ENCODE measurements around the gene PGBD5. TPM values are rescaled to one million over a fixed set of nuclear protein-coding genes. Genes with fewer than 3 reads are reported as not detected.
A peak's percentile ranks its signal among the peaks of the same experiment; 100 is the strongest.

PGBD5 gene
- total and polyA plus RNA-seq, 8 donors, result 2.8 to 17.2 (median 10.4) TPM

GRCh38 chr1:230292689-230293389 lies 133.3 kb downstream of the PGBD5 start:
- DNase-seq, result no peak
- no peaks in the 10 kb centered on the region for H3K9me3 ChIP-seq
- no peak overlapping the region for H3K4me3 ChIP-seq
- H3K36me3 ChIP-seq, result no peaks in the 10 kb centered on the region
- ATAC-seq, result peak in 3 of 4 donors; percentile 17 to 67 (median 62)
- H3K27ac ChIP-seq, result no peak overlapping the region
- intact Hi-C loops (cut with DNase I), result no loop called here
- FAIRE-seq, result no peak
- H3K4me1 ChIP-seq, result no peaks in the 10 kb centered on the region
- TF ChIP-seq, protein P1, sequence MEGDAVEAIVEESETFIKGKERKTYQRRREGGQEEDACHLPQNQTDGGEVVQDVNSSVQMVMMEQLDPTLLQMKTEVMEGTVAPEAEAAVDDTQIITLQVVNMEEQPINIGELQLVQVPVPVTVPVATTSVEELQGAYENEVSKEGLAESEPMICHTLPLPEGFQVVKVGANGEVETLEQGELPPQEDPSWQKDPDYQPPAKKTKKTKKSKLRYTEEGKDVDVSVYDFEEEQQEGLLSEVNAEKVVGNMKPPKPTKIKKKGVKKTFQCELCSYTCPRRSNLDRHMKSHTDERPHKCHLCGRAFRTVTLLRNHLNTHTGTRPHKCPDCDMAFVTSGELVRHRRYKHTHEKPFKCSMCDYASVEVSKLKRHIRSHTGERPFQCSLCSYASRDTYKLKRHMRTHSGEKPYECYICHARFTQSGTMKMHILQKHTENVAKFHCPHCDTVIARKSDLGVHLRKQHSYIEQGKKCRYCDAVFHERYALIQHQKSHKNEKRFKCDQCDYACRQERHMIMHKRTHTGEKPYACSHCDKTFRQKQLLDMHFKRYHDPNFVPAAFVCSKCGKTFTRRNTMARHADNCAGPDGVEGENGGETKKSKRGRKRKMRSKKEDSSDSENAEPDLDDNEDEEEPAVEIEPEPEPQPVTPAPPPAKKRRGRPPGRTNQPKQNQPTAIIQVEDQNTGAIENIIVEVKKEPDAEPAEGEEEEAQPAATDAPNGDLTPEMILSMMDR (IDR thresholded peaks at IDR 0.05), result no peak
- H3K27me3 ChIP-seq, result no peaks in the 10 kb centered on the region
- 80% methylated on average over 12 of the region's 12 CpGs for WGBS, 2 donors

DNA sequence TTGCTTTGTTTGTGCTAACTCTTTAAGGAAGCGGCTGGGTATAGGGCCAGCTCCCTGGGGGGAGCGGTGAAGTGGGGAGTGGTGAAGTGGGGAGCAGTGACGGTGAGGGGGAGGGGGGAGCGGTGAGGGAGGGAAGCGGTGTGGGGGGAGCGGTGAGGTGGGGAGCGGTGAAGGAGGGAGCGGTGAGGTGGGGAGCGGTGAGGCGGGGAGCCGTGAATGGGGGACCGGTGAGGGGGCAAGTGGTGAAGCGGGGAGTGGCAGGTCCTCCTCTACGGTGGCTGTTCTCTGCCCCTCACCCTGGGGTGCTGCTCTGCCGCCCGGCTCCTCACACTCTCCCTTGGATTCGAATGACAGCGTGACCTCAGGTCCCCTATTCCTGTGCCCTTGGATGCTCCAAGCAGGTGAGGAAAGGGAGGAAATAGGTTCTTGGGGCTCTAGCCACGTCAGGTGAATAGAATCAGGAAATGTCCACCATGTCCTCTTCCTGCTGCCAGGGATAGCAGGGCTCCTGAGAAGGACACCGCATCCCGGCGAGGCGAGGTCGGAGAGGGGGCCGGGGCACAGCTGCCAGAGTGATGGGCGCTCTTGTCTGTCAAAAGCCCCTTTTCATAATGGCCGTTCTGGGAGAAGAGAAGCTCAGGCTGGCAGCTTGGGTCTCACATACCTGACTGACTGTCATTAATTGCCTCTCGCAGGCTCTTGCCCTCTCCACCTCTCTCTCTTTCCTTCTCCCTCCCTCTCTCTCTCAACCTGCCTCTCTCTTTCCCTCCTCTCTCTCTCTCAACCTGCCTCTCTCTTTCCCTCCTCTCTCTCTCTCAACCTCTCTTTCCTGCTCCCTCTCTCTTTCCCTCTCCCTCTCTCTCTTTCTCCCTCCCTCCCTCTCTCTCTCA lies 134.2 kb downstream of the PGBD5 start:
- H3K4me1 ChIP-seq, result no peaks in the 10 kb centered on the region
- no peak for DNase-seq
- WGBS, 2 donors, result 79 to 83% methylated on average over 14 to 28 of the region's 28 CpGs

GRCh38 chr1:230289350-230289644 lies 136.8 kb downstream of the PGBD5 start:
- no peaks in the 10 kb centered on the region for H3K9me3 ChIP-seq
- H3K4me1 ChIP-seq, result no peaks in the 10 kb centered on the region
- no peak overlapping the region for H3K4me3 ChIP-seq
- H3K36me3 ChIP-seq, result no peaks in the 10 kb centered on the region
- no peak overlapping the region for H3K27ac ChIP-seq
- WGBS, 2 donors, result 85 to 86% methylated on average over 5 of the region's 5 CpGs
- intact Hi-C loops (cut with DNase I), result no loop called here
- H3K27me3 ChIP-seq, result no peaks in the 10 kb centered on the region
- FAIRE-seq, result no peak
- peak in 1 of 6 donors; percentile 30 for DNase-seq
- TF ChIP-seq, protein P1 (IDR thresholded peaks at IDR 0.05), result no peak
- peak in 1 of 4 donors; percentile 19 for ATAC-seq

More for the DNA sequence above, 134.2 kb downstream of the PGBD5 start:
- Histone ChIP-seq H3K27me3 (no peaks in the 10 kb centered on the region), H3K4me3 (no peak overlapping the region), H3K9me3 (no peaks in the 10 kb centered on the region), H3K36me3 (no peaks in the 10 kb centered on the region), H3K27ac (no peak overlapping the region)
- TF ChIP-seq, protein P1 (IDR thresholded peaks at IDR 0.05), result no peak
- intact Hi-C loops (cut with DNase I), result no loop called here
- FAIRE-seq, result no peak
- no peak for ATAC-seq

- H3K36me3 ChIP-seq, result no peaks in the 10 kb centered on the region
- TF ChIP-seq, protein P1 (IDR thresholded peaks at IDR 0.05), result no peak
- H3K27me3 ChIP-seq, result no peaks in the 10 kb centered on the region
- H3K9me3 ChIP-seq, result no peaks in the 10 kb centered on the region
- ATAC-seq (peak; percentile 28 to 70 (median 38)), FAIRE-seq (no peak), DNase-seq (peak in 2 of 6 donors; percentile 55 to 66)
- no peaks in the 10 kb centered on the region for H3K4me1 ChIP-seq
- intact Hi-C loops (cut with DNase I), result no loop called here
- WGBS, 2 donors, result 80 to 85% methylated on average over 14 of the region's 14 CpGs
- no peak overlapping the region for H3K27ac ChIP-seq
- no peak overlapping the region for H3K4me3 ChIP-seq
Measured at GRCh38 chr1:230288641-230289349, 137.3 kb downstream of the PGBD5 start.

Data from pancreas (tissue), 10 donors.